Stimulated activated effector memory CD8-positive, alpha-beta T cell treated with anti-CD3 and anti-CD28 coated beads, Interleukin-12 subunit alpha, Interleukin-12 subunit beta, amount 100 ng/mL, for 72 hours (primary cell): ENCODE data around the gene LNX2.

Source experiments
- ATAC-seq: fragments of 150-1000 bp; cut with Tn5 transposase; 2 replicates; pipeline ENCODE4 v1.10.0; 2021
- DNase-seq, 2 donors: peaks; one replicate each; pipeline ENCODE4 v3.0.0; 2021 to 2022; ENCODE audit warnings: low spot score in 2 of 2
- H3K27ac Mint-ChIP-seq: one replicate; pipeline ENCODE4 v1.8.0; 2022; ENCODE audit warnings: mild to moderate bottlenecking, mixed read lengths
- H3K36me3 Mint-ChIP-seq: one replicate; pipeline ENCODE4 v1.8.0; 2022; ENCODE audit warnings: mild to moderate bottlenecking, mixed read lengths
- H3K4me1 Mint-ChIP-seq: one replicate; pipeline ENCODE4 v1.8.0; 2022; ENCODE audit warnings: mixed read lengths
- H3K4me3 Mint-ChIP-seq: one replicate; pipeline ENCODE4 v1.8.0; 2022; ENCODE audit warnings: mild to moderate bottlenecking, mixed read lengths
- H3K9me3 Mint-ChIP-seq: one replicate; pipeline ENCODE4 v1.8.0; 2022; ENCODE audit warnings: mixed read lengths

LNX2 gene

DNA sequence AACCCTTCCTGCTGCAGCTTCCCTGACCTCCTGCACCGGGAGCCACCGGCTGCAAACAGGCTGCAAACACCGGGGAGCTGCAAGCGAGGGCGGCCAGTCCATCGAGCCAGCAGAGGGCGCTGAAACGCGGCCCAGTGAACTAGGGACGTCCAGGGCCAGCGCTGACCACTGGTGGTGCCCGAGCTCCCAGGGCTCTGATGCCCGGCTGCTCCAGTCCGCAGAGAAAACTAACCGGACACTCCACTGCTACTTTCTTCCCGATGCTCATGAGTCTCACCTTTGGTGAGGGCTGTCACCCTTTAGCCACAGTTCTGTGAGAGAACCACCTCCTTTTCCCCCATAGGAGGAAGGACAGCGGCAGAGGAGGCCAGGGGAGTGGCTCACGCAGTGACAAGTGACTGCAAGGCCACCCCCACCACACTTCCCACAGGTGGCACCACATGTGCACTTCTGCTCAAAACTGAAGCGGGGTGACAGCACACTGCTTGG, 87.1 kb downstream of the LNX2 start:
- H3K4me1 Mint-ChIP-seq, result peaks cover 9% of the 10 kb centered on the region
- DNase-seq, result peak; percentile 54 to 80
- no peaks in the 10 kb centered on the region for H3K9me3 Mint-ChIP-seq
- peak; percentile 75 for ATAC-seq
- no peak overlapping the region for H3K27ac Mint-ChIP-seq
- no peaks in the 10 kb centered on the region for H3K36me3 Mint-ChIP-seq
- peak overlapping the region; percentile 32 for H3K4me3 Mint-ChIP-seq

DNA sequence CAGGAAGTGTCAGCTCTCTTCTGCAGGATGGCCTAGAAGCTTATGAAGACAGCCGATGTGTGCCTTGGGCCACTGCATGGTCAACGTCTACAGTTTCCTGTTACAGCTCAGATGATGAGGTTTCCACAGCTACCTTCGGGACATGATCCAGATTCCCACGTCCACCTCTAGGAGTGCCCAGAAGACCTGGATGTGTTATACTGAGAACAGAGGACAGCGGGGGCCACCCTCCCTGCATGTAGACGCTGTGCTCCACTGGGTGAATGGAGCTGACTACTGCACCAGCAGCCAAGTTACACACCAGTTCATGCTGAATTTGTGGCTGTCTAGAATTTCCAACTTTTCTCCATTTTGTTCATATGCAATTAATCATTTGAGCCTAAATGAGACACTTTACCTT, 91.4 kb downstream of the LNX2 start:
- no peak for ATAC-seq
- H3K4me3 Mint-ChIP-seq, result no peak overlapping the region

DNA sequence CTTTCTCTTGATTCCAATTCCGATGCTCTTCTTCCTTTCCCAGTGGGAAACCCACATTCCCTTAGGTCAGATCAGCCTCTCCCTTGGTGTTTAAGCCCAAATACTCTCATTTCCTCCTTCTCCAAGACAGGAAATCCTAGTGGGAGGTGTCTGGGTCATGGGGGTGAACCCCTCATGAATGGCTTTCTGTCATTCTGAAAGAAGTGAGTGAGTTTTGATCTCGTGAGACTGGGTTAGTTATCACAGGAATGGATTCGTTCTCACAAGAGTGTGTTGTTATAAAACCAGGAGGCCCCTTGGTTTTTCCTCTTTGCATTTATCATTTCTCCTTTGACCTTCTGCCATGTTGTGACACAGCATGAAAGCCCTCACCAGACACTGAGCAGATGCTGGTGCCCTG, 93.8 kb downstream of the LNX2 start:
- no peaks in the 10 kb centered on the region for H3K36me3 Mint-ChIP-seq
- ATAC-seq, result no peak
- no peak overlapping the region for H3K27ac Mint-ChIP-seq
- H3K9me3 Mint-ChIP-seq, result no peaks in the 10 kb centered on the region
- H3K4me1 Mint-ChIP-seq, result no peaks in the 10 kb centered on the region
- no peak overlapping the region for H3K4me3 Mint-ChIP-seq
- no peak for DNase-seq

More for the DNA sequence above, 91.4 kb downstream of the LNX2 start:
- Mint-ChIP-seq H3K27ac (no peak overlapping the region), H3K9me3 (no peaks in the 10 kb centered on the region), H3K36me3 (no peaks in the 10 kb centered on the region), H3K4me1 (peaks cover 9% of the 10 kb centered on the region)
- DNase-seq, result no peak

DNA sequence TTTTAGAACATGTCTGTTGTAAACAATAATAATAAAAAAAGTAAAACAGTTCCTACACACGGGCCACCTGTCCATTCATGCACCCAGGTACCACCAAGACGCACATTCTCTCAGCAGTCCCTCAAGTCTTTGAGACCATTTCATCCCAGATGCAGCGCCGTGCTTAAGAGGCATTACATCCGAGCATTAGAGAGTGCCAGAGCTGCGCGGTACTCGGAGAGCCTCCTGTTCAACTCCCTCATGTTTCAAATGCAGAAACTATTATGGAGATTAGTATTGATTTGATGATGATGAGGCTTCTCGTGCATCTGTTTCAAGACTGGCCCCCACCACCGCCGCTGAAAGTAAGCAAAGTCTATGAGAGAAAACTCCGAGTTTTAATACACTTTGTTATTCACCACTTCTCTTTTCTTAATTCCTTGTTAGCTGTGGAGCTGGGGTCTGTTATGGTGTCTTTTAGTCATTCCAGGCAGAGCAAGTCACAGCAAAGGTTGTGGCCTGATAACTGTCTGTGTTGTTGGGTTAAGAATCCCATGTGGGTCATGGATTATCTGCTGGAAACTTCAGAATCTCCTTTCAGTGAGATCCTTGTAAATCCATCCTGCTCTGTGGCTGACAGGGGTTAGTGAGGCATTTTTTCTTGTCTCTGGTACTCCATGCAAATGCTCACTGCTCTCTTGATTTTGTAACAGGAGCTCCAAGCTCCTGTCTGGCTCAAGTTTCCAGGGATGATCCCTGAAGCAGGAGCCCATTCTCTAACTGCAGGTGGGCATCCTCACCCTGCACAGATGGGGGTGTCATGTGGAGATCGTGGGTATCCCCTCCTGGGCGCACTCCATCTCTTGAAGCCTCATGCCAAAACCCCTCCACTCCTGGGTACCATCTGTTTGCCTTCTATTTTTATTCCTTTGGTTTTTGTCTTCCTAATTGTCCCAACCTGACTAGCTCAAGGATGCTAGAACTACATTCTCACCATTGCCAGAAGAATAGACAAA, 95.1 kb downstream of the LNX2 start:
- no peak for DNase-seq
- ATAC-seq, result no peak
- Mint-ChIP-seq H3K4me1 (no peaks in the 10 kb centered on the region), H3K9me3 (no peaks in the 10 kb centered on the region), H3K27ac (no peak overlapping the region), H3K36me3 (no peaks in the 10 kb centered on the region), H3K4me3 (no peak overlapping the region)

DNA sequence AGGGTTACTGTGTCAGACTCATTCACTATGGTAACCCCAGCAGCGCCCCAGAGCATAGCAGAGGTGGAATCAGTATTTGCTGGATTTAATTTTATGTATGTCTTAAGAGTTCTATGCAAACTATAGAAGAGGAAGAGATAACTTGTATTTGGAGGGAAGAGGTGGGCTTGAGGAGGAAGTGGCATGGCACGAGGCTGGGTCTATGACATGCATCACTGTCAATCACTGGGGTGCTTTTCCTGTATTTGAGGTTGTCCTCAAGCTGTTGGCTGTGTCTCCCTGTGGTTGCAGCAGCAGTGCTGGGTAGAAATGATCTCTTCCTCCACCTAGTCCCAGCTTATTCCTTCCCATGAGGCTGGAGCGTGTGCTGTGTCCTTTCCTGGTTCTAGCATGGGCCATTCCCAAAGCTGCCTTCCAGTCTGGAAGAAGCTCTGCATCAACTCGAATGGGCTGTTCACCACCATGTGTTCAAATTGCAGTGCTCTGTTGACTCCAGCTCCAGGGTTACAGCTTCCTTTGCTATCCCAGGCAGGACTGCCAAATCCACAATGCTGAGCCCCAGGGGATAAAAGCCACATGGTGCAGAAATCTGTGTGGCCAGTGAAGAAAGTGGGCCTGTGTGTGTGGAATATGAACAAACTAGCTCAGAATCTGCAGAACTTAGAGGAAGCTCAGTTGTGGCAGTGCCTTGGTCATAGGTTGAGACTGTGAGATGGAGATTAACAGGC, 96.8 kb downstream of the LNX2 start:
- DNase-seq (no peak), ATAC-seq (no peak)
- no peaks in the 10 kb centered on the region for H3K9me3 Mint-ChIP-seq
- H3K36me3 Mint-ChIP-seq, result no peaks in the 10 kb centered on the region
- H3K4me3 Mint-ChIP-seq, result no peak overlapping the region
- H3K27ac Mint-ChIP-seq, result no peak overlapping the region
- H3K4me1 Mint-ChIP-seq, result no peaks in the 10 kb centered on the region

DNA sequence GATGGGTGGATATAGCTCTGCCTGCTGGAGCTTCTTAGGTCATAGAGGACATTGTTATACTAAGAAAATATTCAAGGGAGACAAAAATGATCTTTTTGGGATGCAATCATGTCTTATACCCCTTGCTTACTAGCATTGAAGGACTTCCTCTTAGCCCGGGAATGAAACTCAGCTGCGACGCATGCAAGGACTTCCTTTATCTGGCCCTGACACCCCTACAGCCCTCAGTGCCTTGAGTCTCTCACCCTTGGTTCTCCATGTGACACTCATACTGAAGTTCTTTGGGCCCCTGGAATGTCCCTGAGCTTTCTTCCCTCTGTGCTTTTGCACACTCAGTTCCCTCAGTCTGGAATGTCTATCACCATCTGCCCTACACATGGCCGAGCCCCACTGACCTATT, 97.5 kb downstream of the LNX2 start:
- H3K27ac Mint-ChIP-seq, result no peak overlapping the region
- no peaks in the 10 kb centered on the region for H3K4me1 Mint-ChIP-seq
- no peaks in the 10 kb centered on the region for H3K36me3 Mint-ChIP-seq
- ATAC-seq, result no peak
- no peak for DNase-seq
- no peak overlapping the region for H3K4me3 Mint-ChIP-seq
- no peaks in the 10 kb centered on the region for H3K9me3 Mint-ChIP-seq

DNA sequence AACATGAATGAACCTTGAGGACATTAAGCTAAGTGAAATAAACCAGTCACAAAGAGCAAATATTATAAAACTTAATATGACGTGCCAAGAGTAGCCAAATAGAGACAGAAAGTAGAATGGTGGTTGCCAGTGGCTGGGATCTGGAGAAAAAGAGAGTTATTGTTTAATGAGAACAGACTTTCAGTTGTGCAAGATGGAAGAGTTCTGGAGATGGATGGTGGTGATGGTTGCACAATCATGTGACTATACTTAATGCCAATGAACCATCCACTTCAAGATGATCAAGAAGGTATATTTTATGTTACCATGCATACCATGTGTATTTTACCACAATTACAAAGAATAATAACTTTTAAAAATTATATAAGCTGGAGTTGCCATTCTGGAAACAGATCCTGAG, 104.2 kb downstream of the LNX2 start:
- ATAC-seq (no peak), DNase-seq (no peak)
- H3K4me3 Mint-ChIP-seq, result no peak overlapping the region
- no peaks in the 10 kb centered on the region for H3K4me1 Mint-ChIP-seq
- H3K9me3 Mint-ChIP-seq, result no peaks in the 10 kb centered on the region
- no peaks in the 10 kb centered on the region for H3K36me3 Mint-ChIP-seq
- no peak overlapping the region for H3K27ac Mint-ChIP-seq

DNA sequence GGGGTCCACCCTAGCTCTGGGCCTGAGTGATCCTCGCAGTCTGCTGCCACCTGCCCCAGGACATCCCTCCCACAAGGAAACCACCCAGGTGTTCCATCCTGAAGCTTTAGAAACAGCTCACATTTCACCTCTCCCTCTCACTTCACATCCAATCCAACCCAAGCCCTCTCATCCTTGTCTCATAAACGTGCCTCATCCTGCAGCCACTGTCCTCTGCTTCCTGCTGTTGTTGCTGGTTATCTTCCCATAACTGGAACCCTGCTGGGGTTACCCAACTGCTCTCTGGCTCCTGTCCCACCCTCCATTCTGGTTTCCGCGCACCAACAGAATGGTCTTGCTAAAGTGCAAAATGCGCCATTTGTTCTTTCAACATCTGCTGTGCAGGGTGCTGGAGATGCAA, 110.2 kb downstream of the LNX2 start:
- ATAC-seq, result no peak
- no peaks in the 10 kb centered on the region for H3K9me3 Mint-ChIP-seq

DNA sequence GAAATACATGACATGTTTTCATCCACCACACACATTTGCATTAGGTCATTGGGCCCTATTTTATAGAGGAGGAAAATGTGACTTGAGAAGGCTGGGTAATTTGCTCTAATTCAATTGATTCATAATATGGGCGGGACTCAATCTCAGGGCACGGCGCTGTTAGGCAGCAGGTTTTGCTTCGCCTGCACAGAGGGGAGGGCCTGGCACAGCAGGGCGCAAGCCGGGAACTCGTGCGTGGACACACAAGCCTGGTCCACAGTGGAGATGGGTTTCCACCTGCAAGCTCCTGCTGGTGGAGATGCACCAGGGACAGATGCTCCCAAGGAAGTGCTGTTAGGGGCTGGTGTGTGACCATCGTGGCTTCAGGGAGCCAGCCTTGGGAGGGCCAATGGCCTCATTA, 111.5 kb downstream of the LNX2 start:
- DNase-seq (no peak), ATAC-seq (no peak)
- H3K4me1 Mint-ChIP-seq, result no peaks in the 10 kb centered on the region
- H3K4me3 Mint-ChIP-seq, result no peak overlapping the region
- no peak overlapping the region for H3K27ac Mint-ChIP-seq
- H3K9me3 Mint-ChIP-seq, result no peaks in the 10 kb centered on the region
- no peaks in the 10 kb centered on the region for H3K36me3 Mint-ChIP-seq

More for the DNA sequence above, 110.2 kb downstream of the LNX2 start:
- no peak overlapping the region for H3K27ac Mint-ChIP-seq
- DNase-seq, result no peak
- H3K4me3 Mint-ChIP-seq, result no peak overlapping the region
- no peaks in the 10 kb centered on the region for H3K36me3 Mint-ChIP-seq
- no peaks in the 10 kb centered on the region for H3K4me1 Mint-ChIP-seq

DNA sequence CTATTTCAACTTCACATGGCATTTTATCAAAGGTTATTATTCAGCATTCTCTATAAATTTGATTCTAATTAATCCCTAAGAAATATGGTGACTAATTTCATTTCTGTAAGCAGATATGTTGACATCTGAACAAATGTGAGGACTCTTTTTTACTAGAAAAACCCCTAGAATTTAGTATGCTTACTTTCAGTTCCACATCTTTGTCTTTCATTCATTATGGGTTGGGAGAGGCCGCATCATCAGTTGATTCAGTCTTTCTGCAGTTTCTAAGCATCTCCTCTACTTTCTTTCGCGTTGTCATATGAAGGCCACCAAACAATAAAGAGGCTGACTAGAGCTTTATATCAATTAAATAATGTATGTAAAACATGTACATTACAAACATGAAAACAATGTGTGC, 114.5 kb downstream of the LNX2 start:
- ATAC-seq (no peak), DNase-seq (no peak)
- H3K36me3 Mint-ChIP-seq, result no peaks in the 10 kb centered on the region
- H3K4me3 Mint-ChIP-seq, result no peak overlapping the region
- no peaks in the 10 kb centered on the region for H3K9me3 Mint-ChIP-seq
- H3K27ac Mint-ChIP-seq, result no peak overlapping the region
- no peaks in the 10 kb centered on the region for H3K4me1 Mint-ChIP-seq

DNA sequence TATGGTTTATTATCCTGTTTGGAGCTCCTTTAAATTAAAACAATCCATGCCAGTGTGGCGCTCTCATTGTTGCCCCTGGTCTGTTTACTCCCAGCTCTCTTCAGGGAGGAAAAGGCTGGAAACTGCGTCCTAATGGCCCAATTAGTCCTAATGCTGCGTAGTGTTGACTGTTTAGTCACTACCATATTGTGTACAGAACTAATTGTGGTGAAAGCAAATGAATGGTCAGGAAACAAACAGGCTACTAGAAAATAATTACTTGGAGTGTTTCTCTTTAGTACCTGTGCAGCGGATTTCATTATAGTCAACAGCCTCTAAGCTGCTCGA, 115.5 kb downstream of the LNX2 start:
- DNase-seq (no peak), ATAC-seq (no peak)
- Mint-ChIP-seq H3K9me3 (no peaks in the 10 kb centered on the region), H3K4me1 (no peaks in the 10 kb centered on the region), H3K36me3 (no peaks in the 10 kb centered on the region), H3K4me3 (no peak overlapping the region), H3K27ac (no peak overlapping the region)

DNA sequence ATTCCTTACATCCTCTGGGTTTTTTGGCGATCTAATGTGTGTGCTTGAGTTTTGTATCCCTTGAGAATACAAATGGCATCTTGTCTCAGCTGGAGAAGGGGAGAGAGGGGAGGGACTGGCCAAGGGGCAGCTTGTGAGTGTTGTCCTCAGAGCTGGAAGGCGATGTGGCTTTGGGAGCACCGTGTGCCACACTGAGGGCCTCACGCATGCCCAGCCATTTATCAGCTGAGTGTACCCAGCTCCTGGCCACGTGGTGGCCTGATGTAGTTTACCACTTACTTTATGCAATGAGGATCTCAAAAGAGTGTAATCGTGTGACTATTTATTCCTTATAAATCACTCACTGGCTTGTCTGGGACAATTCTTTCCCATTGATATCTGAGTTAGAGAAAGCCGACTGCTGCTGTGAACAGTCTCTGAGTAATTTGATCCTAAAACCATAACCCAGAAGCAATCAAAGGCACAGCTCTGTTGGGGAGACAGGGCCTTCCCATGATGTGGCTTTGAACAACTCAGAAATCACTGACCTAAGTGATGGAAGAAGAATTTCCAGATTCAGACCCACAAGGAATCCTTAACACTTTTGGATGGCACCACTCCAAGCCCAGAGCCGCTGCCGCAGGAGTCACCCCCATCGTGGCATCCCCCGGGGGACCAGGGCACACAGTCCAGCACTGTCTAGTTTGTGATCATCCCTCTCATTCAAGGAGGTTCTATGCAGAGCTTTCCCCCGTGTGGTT, 116.0 kb downstream of the LNX2 start:
- Mint-ChIP-seq H3K4me1 (no peaks in the 10 kb centered on the region), H3K4me3 (no peak overlapping the region), H3K9me3 (no peaks in the 10 kb centered on the region), H3K27ac (no peak overlapping the region), H3K36me3 (no peaks in the 10 kb centered on the region)
- no peak for ATAC-seq
- DNase-seq, result no peak

DNA sequence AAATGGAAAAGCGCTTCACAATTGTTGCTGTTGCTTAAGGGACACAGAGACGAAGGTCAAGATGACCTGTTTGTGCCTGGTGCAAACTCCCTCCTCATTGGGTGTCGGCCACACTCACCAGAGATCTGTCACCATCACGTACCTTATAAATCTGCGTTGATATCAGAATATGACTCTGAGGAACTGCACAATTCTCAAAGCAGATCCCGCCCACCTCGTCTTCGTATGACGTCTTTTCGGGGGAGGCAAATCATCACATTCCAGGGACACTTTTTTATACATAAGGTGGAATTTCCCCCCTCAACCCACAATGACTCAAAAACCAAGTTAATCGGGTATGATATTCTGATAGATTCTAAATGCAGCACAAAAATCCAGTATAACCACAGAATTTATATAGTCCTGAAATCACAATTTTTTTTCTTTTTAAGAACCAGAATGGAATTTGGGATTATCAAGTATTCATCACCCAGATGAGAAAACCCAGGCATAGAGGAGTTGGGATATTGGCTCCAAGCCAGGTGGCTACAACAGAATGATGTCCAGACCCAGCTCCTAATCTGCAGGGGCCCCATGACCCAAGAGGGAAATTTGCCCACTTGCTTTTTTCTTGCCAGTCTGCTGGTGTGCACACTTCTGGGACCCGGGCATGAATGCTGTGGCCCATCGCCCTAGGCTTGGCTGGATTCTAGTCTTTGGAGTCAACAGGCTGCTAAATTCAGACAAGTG, 119.4 kb downstream of the LNX2 start:
- no peaks in the 10 kb centered on the region for H3K4me1 Mint-ChIP-seq
- H3K4me3 Mint-ChIP-seq, result no peak overlapping the region
- no peaks in the 10 kb centered on the region for H3K36me3 Mint-ChIP-seq
- DNase-seq (no peak), ATAC-seq (no peak)
- no peaks in the 10 kb centered on the region for H3K9me3 Mint-ChIP-seq
- H3K27ac Mint-ChIP-seq, result no peak overlapping the region

DNA sequence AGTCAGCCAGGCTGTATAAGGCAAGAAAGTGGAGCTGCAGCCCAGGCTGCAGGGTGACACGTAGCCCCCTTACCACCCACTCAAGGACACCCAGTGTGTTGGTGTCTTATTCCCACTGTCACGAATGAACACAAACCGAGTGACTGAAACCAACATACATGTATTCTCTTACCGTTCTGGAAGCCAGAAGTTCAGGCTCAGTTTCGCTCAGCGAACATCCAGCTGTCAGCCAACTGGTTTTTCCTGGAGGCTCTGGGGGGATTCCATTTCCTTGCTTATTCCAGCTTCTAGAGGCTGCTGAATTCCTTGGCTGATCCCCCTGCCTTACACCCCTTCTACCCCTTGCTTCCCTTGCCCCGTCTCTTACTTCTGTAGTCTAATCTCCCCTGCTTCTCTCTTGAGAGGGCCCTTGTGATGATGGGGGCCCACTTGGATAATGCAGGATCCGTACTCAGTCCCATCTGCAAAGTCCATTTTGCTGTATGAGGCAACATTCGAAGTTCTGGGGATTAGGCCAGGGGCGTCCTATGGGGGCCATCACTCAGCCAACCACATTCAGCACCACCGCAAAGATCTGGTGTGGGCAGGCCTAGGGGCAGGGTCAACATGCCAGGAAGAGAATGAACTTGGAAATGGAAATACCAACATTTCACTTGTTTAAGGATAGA, 122.6 kb downstream of the LNX2 start:
- DNase-seq, result no peak
- no peak overlapping the region for H3K27ac Mint-ChIP-seq
- H3K4me3 Mint-ChIP-seq, result no peak overlapping the region
- no peaks in the 10 kb centered on the region for H3K9me3 Mint-ChIP-seq
- H3K4me1 Mint-ChIP-seq, result no peaks in the 10 kb centered on the region
- no peaks in the 10 kb centered on the region for H3K36me3 Mint-ChIP-seq
- ATAC-seq, result no peak
